SU-DHL-6 (cell line): ENCODE data around the gene PLPP6.

Experiments used
- H2AFZ ChIP-seq: fragments of 200-600 bp; sonication (generic); 2 replicates; pipeline ENCODE4 v1.6.1; 2014; ENCODE audit warnings: low read depth, mild to moderate bottlenecking, moderate library complexity, mixed read lengths, antibody characterized with exemption, low read length; ENCODE audit not compliant: severe bottlenecking
- H3F3A ChIP-seq: fragments of 200-600 bp; shearing (Covaris generic); 2 replicates; pipeline ENCODE4 v1.6.0; 2016; ENCODE audit warnings: antibody characterized with exemption, mild to moderate bottlenecking; ENCODE audit not compliant: insufficient read depth
- H3K27ac ChIP-seq: fragments of 200-600 bp; sonication (generic); 2 replicates; pipeline ENCODE4 v1.5.1; 2016; ENCODE audit warnings: low read depth, mild to moderate bottlenecking, low read length, moderate library complexity, mixed read lengths
- H3K27me3 ChIP-seq: fragments of 200-600 bp; sonication (generic), shearing (Covaris generic); 2 replicates; pipeline ENCODE4 v1.6.0; 2014; ENCODE audit warnings: mild to moderate bottlenecking, low read length
- H3K36me3 ChIP-seq: fragments of 200-600 bp; sonication (generic); 2 replicates; pipeline ENCODE4 v1.6.1; 2014; ENCODE audit warnings: mild to moderate bottlenecking, low read length, mixed read lengths
- H3K4me2 ChIP-seq: fragments of 300-600, 200-600 bp; shearing (Covaris generic), sonication (generic); 2 replicates; pipeline ENCODE4 v1.6.0; 2014; ENCODE audit warnings: low read length, low read depth, mild to moderate bottlenecking; ENCODE audit not compliant: poor library complexity, severe bottlenecking
- H3K4me3 ChIP-seq: fragments of 200-600 bp; sonication (generic); 2 replicates; pipeline ENCODE4 v1.5.1; 2014; ENCODE audit warnings: antibody characterized with exemption, low read length, mild to moderate bottlenecking, mixed read lengths; ENCODE audit not compliant: insufficient read depth, poor library complexity, severe bottlenecking
- H3K79me2 ChIP-seq: fragments of 200-600 bp; sonication (generic); 2 replicates; pipeline ENCODE4 v1.6.1; 2014; ENCODE audit warnings: mild to moderate bottlenecking, low read length, moderate library complexity; ENCODE audit not compliant: insufficient read depth
- H3K9ac ChIP-seq: fragments of 200-600 bp; sonication (generic); 2 replicates; pipeline ENCODE4 v1.7.0; 2014; ENCODE audit warnings: mild to moderate bottlenecking, low read length
- H3K9me2 ChIP-seq: fragments of 200-600 bp; sonication (generic); replicated peaks from 2 replicates; pipeline ENCODE4 v1.6.1; 2014; ENCODE audit warnings: low read length; ENCODE audit not compliant: insufficient read depth
- H3K9me3 ChIP-seq: fragments of 200-600 bp; sonication (generic); 2 replicates; pipeline ENCODE4 v1.6.1; 2014; ENCODE audit warnings: low read length, mixed read lengths; ENCODE audit not compliant: insufficient read depth
- H4K20me1 ChIP-seq: fragments of 200-600 bp; sonication (generic); 2 replicates; pipeline ENCODE4 v1.6.1; 2014; ENCODE audit warnings: low read depth, mild to moderate bottlenecking, antibody characterized with exemption, low read length, moderate library complexity, mixed read lengths
- CTCF ChIP-seq: fragments of 200-600 bp; sonication (generic); IDR thresholded peaks from one replicate; pipeline ENCODE4 v1.5.1; 2017; ENCODE audit warnings: antibody characterized with exemption, mild to moderate bottlenecking, low read length, moderate library complexity; ENCODE audit not compliant: insufficient read depth, poor library complexity, severe bottlenecking
- EZH2phosphoT487 ChIP-seq: fragments of 200-600 bp; sonication (generic), shearing (Covaris generic); conservative IDR thresholded peaks from 2 replicates; pipeline ENCODE4 v1.6.1; 2018; ENCODE audit warnings: mild to moderate bottlenecking, antibody characterized with exemption, low read length, moderate library complexity, mixed read lengths

Gene PLPP6

GRCh38 chr9:4706971-4707622, 45.0 kb downstream of the PLPP6 start:
- Histone ChIP-seq H3K9me3 (no peaks in the 10 kb centered on the region), H3K27ac (no peak overlapping the region), H3K27me3 (no peaks in the 10 kb centered on the region), H3K9me2 (no peaks in the 10 kb centered on the region), H3K36me3 (peaks cover 37% of the 10 kb centered on the region), H4K20me1 (no peaks in the 10 kb centered on the region), H3K4me2 (no peak overlapping the region), H3K79me2 (no peaks in the 10 kb centered on the region), H3F3A (peaks cover 12% of the 10 kb centered on the region; the same call in 1 of the 2 replicates), H3K9ac (no peak overlapping the region), H3K4me3 (no peak overlapping the region), H2AFZ (no peak overlapping the region)
- TF ChIP-seq EZH2phosphoT487 (no peak), CTCF (no peak)

- Histone ChIP-seq H2AFZ (no peak overlapping the region), H3K4me3 (no peak overlapping the region), H3K36me3 (peaks cover 46% of the 10 kb centered on the region), H3K27me3 (no peaks in the 10 kb centered on the region), H3K9me3 (no peaks in the 10 kb centered on the region), H3K27ac (no peak overlapping the region), H3K4me2 (no peak overlapping the region), H3K79me2 (no peaks in the 10 kb centered on the region), H3K9ac (no peak overlapping the region), H3K9me2 (no peaks in the 10 kb centered on the region), H4K20me1 (no peaks in the 10 kb centered on the region), H3F3A (peaks cover 12% of the 10 kb centered on the region; the same call in 1 of the 2 replicates)
- TF ChIP-seq EZH2phosphoT487: no peak
- TF ChIP-seq CTCF: no peak
Observed at GRCh38 chr9:4709380-4709779, 47.3 kb downstream of the PLPP6 start.

- no peak overlapping the region for H3K4me3 ChIP-seq
- H2AFZ ChIP-seq: no peak overlapping the region
- H3K4me2 ChIP-seq: no peak overlapping the region
- no peak overlapping the region for H3K9ac ChIP-seq
- peaks cover 48% of the 10 kb centered on the region for H3K36me3 ChIP-seq
- H3K79me2 ChIP-seq: no peaks in the 10 kb centered on the region
- TF ChIP-seq EZH2phosphoT487: no peak
- no peak for TF ChIP-seq CTCF
- no peaks in the 10 kb centered on the region for H3K27me3 ChIP-seq
- no peaks in the 10 kb centered on the region for H4K20me1 ChIP-seq
- H3K9me3 ChIP-seq: no peaks in the 10 kb centered on the region
- no peaks in the 10 kb centered on the region for H3K9me2 ChIP-seq
- H3K27ac ChIP-seq: no peak overlapping the region
- H3F3A ChIP-seq: no peaks in the 10 kb centered on the region; the same call in 1 of the 2 replicates
Observed at GRCh38 chr9:4713849-4714248, 51.8 kb downstream of the PLPP6 start.
